ENCODE measurements around the gene CYP3A4. TPM values are rescaled to one million over a fixed set of nuclear protein-coding genes. Genes with fewer than 3 reads are reported as not detected.
"Not testable (repeated sequence)": the region's sequence is repeated elsewhere in the genome, so short reads cannot be mapped to it uniquely, and the experiment has no call there.

CYP3A4 gene
- total and polyA plus RNA-seq, 9 of the 15 experiments (the other 6 are each of a cell fraction or from before 2014, with no cell fraction given): 0.07 to 0.08 TPM; not detected in 7

DNA sequence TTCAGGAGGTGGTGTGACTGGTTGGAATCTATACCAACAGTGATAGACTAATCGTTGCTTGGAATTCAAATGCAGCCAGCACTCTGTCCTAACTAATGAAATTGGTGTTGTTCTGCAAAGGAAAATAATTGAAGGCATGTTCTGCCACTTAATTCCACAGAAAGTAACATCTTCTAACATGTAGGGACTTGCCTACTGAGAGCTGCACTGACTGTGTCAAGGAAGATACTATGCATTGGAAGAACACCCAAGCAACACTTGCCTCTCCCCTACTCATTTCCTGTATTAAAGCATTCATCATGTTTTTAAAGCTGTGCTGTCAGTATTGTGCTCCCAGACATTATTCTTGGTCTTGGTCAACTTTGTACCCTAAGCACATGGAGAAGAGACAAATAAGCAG is 46.3 kb downstream of the CYP3A4 start:
- BruUV-seq (replicated peaks): no TSS peak
- H3K79me2 ChIP-seq (ENCODE audit: control insufficient read depth, insufficient read depth, low read length): no peaks in the 10 kb centered on the region
- no peak overlapping the region for H3K9ac ChIP-seq (ENCODE audit: insufficient read depth in 1 of 2, low read depth in 2 of 2, low read length in 2 of 2)
- 3% methylated on average over 1 of the region's 1 CpG for WGBS (ENCODE audit: insufficient coverage, low coverage, missing lambda C conversion rate)
- FAIRE-seq (no peak), DNase-seq (ENCODE audit: extremely low read depth in 1 of 4, low spot score in 3 of 4) (no peak), ATAC-seq (no peak)
- no peak overlapping the region for H3K27ac ChIP-seq (ENCODE audit: extremely low read depth, low read depth, low read length)
- TF ChIP-seq RBFOX2 (IDR thresholded peaks at IDR 0.05; ENCODE audit: low read depth, low read length) (no peak), MEIS2 (IDR thresholded peaks at IDR 0.05; ENCODE audit: partially characterized antibody) (peak; percentile 8)
- H3K9me1 ChIP-seq (ENCODE audit: control insufficient read depth, insufficient read depth, low read length): no peaks in the 10 kb centered on the region
- H2AFZ ChIP-seq (ENCODE audit: low read depth, low read length): no peak overlapping the region
- H3K4me2 ChIP-seq (ENCODE audit: insufficient read depth, low read length): no peak overlapping the region
- H3K4me1 ChIP-seq (replicated peaks in 1 of 2; ENCODE audit: control insufficient read depth in 2 of 2, insufficient read depth in 2 of 2, low read length in 2 of 2): no peaks in the 10 kb centered on the region
- H3K4me3 ChIP-seq: no peak overlapping the region
- H4K20me1 ChIP-seq (replicated peaks; ENCODE audit: control insufficient read depth, insufficient read depth, low read length): no peaks in the 10 kb centered on the region
- no peaks in the 10 kb centered on the region for H3K9me3 ChIP-seq (replicated peaks; ENCODE audit: control insufficient read depth, insufficient read depth, low read depth, low read length)
- CTCF ChIA-PET (ENCODE audit: low intra/inter-chr PET ratio): no interaction called here
- in situ Hi-C loops (cut with MboI) (no loop called here), intact Hi-C loops (cut with micrococcal nuclease) (no loop called here)
- POLR2A ChIA-PET: no interaction called here
- H3K27me3 ChIP-seq (ENCODE audit: control insufficient read depth in 2 of 2, insufficient read depth in 2 of 2, low read length in 2 of 2): no peaks in the 10 kb centered on the region
- no peaks in the 10 kb centered on the region for H3K36me3 ChIP-seq (ENCODE audit: control insufficient read depth, insufficient read depth, low read length)

DNA sequence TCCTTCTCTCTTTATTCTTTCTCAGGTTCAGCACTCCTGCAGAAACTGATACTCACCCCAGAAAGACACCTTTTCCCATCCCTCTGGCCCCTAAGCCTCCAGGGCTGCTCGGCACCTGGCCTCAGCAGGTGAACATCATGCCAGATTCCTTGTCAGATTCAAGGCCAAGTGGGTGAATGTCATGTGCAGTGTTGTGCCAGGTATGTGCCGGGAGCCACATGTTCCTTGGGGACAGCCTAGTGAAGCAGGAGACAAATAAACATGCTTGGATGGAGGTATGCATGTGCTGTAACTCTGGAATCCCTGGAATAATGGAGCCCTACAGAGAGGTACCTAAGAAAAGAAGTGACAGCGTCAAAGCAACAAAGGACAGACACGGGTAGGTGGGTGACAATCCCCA is 47.3 kb downstream of the CYP3A4 start:
- H3K9me1 ChIP-seq (ENCODE audit: control insufficient read depth, insufficient read depth, low read length); H3K4me3 ChIP-seq; H3K4me2 ChIP-seq (ENCODE audit: insufficient read depth, low read length); H2AFZ ChIP-seq (ENCODE audit: low read depth, low read length); in situ Hi-C loops (cut with MboI); H3K27ac ChIP-seq (ENCODE audit: extremely low read depth, low read depth, low read length); H3K4me1 ChIP-seq (replicated peaks in 1 of 2; ENCODE audit: control insufficient read depth in 2 of 2, insufficient read depth in 2 of 2, low read length in 2 of 2); H3K27me3 ChIP-seq (ENCODE audit: control insufficient read depth in 2 of 2, insufficient read depth in 2 of 2, low read length in 2 of 2); intact Hi-C loops (cut with micrococcal nuclease); H3K79me2 ChIP-seq (ENCODE audit: control insufficient read depth, insufficient read depth, low read length); H3K9me3 ChIP-seq (replicated peaks; ENCODE audit: control insufficient read depth, insufficient read depth, low read depth, low read length); H3K36me3 ChIP-seq (ENCODE audit: control insufficient read depth, insufficient read depth, low read length); POLR2A ChIA-PET; DNase-seq (ENCODE audit: extremely low read depth in 1 of 4, low spot score in 3 of 4); ATAC-seq; FAIRE-seq; H4K20me1 ChIP-seq (replicated peaks; ENCODE audit: control insufficient read depth, insufficient read depth, low read length); H3K9ac ChIP-seq (ENCODE audit: insufficient read depth in 1 of 2, low read depth in 2 of 2, low read length in 2 of 2); CTCF ChIA-PET (ENCODE audit: low intra/inter-chr PET ratio); BruUV-seq (replicated peaks): not testable (repeated sequence)
- 8% methylated on average over 4 of the region's 4 CpGs for WGBS (ENCODE audit: insufficient coverage, low coverage, missing lambda C conversion rate)

Data from K562 (cell line).